SK-N-SH (cell line): ENCODE results near the gene AGO1. TPM values are rescaled to one million over a fixed set of nuclear protein-coding genes. Genes with fewer than 3 reads are reported as not detected.

Experiments used
- CTCF ChIA-PET: fragments of 300-600, 350-600 bp; formaldehyde crosslinking; extraction: SDS; loops from one replicate; lab custom pipeline; 2021; lab: Yijun Ruan, JAX
- POLR2A ChIA-PET: fragments of 350-600 bp; sonication (Branson Sonifier 250); formaldehyde crosslinking; extraction: SDS; loops from one replicate; lab custom pipeline; 2020; ENCODE audit warnings: antibody characterized with exemption, inconsistent platforms; lab: Yijun Ruan, JAX
- DNase-seq: peaks from one replicate; pipeline ENCODE4 v3.0.0; 2012
- H2AFZ ChIP-seq: fragments of 200-600 bp; sonication (generic); 2 replicates; pipeline ENCODE4 v1.8.1; 2016; ENCODE audit warnings: antibody characterized with exemption, mild to moderate bottlenecking, low read depth
- H3F3A ChIP-seq: fragments of 200-600 bp; sonication (generic); replicated peaks from 2 replicates; pipeline ENCODE3; 2016; ENCODE audit warnings: antibody characterized with exemption, mild to moderate bottlenecking; ENCODE audit not compliant: insufficient read depth
- H3K27ac ChIP-seq, 2 experiments: fragments of 200-500 bp in 1 of 2; fragments of 200-600 bp in 1 of 2; sonication (Bioruptor generic) in 1 of 2; sonication (generic), shearing (Covaris generic) in 1 of 2; 2 replicates each; pipeline versions ENCODE4 v1.5.1 to v1.6.1; 2014 to 2016; ENCODE audit warnings: low read depth in 2 of 2, inconsistent platforms in 1 of 2, low read length in 1 of 2, mild to moderate bottlenecking in 1 of 2, mixed read lengths in 1 of 2
- H3K27me3 ChIP-seq: fragments of 200-600 bp; sonication (generic), shearing (Covaris generic); 2 replicates; pipeline ENCODE4 v1.6.1; 2016; ENCODE audit warnings: mixed run types; ENCODE audit not compliant: insufficient read depth
- H3K36me3 ChIP-seq, 2 experiments: fragments of 200-500 bp in 1 of 2; fragments of 200-600 bp in 1 of 2; sonication (Bioruptor generic) in 1 of 2; sonication (generic) in 1 of 2; replicated peaks in 1 of 2; 2 replicates each; pipeline versions ENCODE3 to v1.5.1; 2014 to 2016; ENCODE audit warnings: low read length in 1 of 2, mild to moderate bottlenecking in 1 of 2; ENCODE audit not compliant: insufficient read depth in 2 of 2, control insufficient read depth in 1 of 2
- H3K4me1 ChIP-seq, 2 experiments: fragments of 200-500 bp in 1 of 2; fragments of 200-600 bp in 1 of 2; sonication (Bioruptor generic) in 1 of 2; sonication (generic), shearing (Covaris generic) in 1 of 2; 2 replicates each; pipeline versions ENCODE4 v1.5.1 to v1.6.1; 2014 to 2016; ENCODE audit warnings: low read depth in 1 of 2, low read length in 1 of 2, mixed run types in 1 of 2; ENCODE audit not compliant: insufficient read depth in 2 of 2, control insufficient read depth in 1 of 2
- H3K4me2 ChIP-seq: fragments of 200-600 bp; sonication (generic), shearing (Covaris generic); 2 replicates; pipeline ENCODE4 v1.6.1; 2017; ENCODE audit warnings: mixed run types
- H3K4me3 ChIP-seq, 2 experiments: fragments of 200-500 bp in 1 of 2; fragments of 200-600 bp in 1 of 2; sonication (Bioruptor generic) in 1 of 2; sonication (generic), shearing (Covaris generic) in 1 of 2; 2 replicates each; pipeline versions ENCODE4 v1.5.1 to v1.8.1; 2014 to 2016; ENCODE audit warnings: low read depth in 2 of 2, inconsistent platforms in 1 of 2, low read length in 1 of 2, mild to moderate bottlenecking in 1 of 2, mixed read lengths in 1 of 2, moderate library complexity in 1 of 2
- H3K79me2 ChIP-seq: fragments of 200-600 bp; sonication (generic); 2 replicates; pipeline ENCODE4 v1.8.1; 2017; ENCODE audit warnings: mild to moderate bottlenecking; ENCODE audit not compliant: insufficient read depth
- H3K9ac ChIP-seq: fragments of 200-600 bp; sonication (generic); 2 replicates; pipeline ENCODE4 v1.6.1; 2017; ENCODE audit warnings: mixed run types
- H3K9me2 ChIP-seq: fragments of 200-600 bp; sonication (generic); 2 replicates; pipeline ENCODE4 v1.6.1; 2017; ENCODE audit warnings: mixed run types
- H3K9me3 ChIP-seq: fragments of 200-600 bp; sonication (generic); 2 replicates; pipeline ENCODE4 v1.6.1; 2017; ENCODE audit warnings: mixed run types, mild to moderate bottlenecking, moderate library complexity
- H4K20me1 ChIP-seq: fragments of 200-600 bp; sonication (generic); 2 replicates; pipeline ENCODE4 v1.6.1; 2017; ENCODE audit warnings: mild to moderate bottlenecking, mixed run types; ENCODE audit not compliant: insufficient read depth
- ELF1 ChIP-seq: IDR thresholded peaks from 2 replicates; pipeline ENCODE4 v1.4.0; 2012
- JUND ChIP-seq: IDR thresholded peaks from 2 replicates; pipeline ENCODE4 v1.4.0; 2012
- MEF2A ChIP-seq: IDR thresholded peaks from 2 replicates; pipeline ENCODE4 v1.4.0; 2012; ENCODE audit warnings: low read depth, borderline replicate concordance
- RAD21 ChIP-seq: IDR thresholded peaks from 2 replicates; pipeline ENCODE4 v1.6.1; 2012; ENCODE audit warnings: mild to moderate bottlenecking, low read length
- SIN3A ChIP-seq: IDR thresholded peaks from 2 replicates; pipeline ENCODE4 v1.6.1; 2012; ENCODE audit warnings: low read depth, mild to moderate bottlenecking, low read length, moderate library complexity, borderline replicate concordance
- TCF12 ChIP-seq: IDR thresholded peaks from 2 replicates; pipeline ENCODE4 v1.4.0; 2012
- TEAD4 ChIP-seq: IDR thresholded peaks from 2 replicates; pipeline ENCODE4 v1.4.0; 2012; ENCODE audit warnings: mild to moderate bottlenecking, borderline replicate concordance; ENCODE audit not compliant: insufficient read depth
- polyA plus RNA-seq, 3 experiments: library from polyadenylated mRNA; depleted of rRNA; stranded (reverse); fragments of >200 nt; gene quantifications; 2 replicates each; pipeline ENCODE4 v1.2.3, GENCODE V29; 2012
- TF ChIP-seq, protein P1 (sequence below): IDR thresholded peaks from 2 replicates; pipeline ENCODE4 v1.4.0; 2012; ENCODE audit warnings: low read depth, borderline replicate concordance
- TF ChIP-seq, protein P2 (sequence below): fragments of 200-600 bp; sonication (generic); IDR thresholded peaks from 2 replicates; pipeline ENCODE4 v1.6.1; 2017; ENCODE audit warnings: antibody characterized with exemption, mild to moderate bottlenecking, moderate library complexity
- TF ChIP-seq, protein P3 (sequence below): fragments of 150-350 bp; IDR thresholded peaks from 2 replicates; pipeline ENCODE4 v1.6.1; 2017; ENCODE audit warnings: antibody characterized with exemption, low read length, low read depth, borderline replicate concordance
- TF ChIP-seq, protein P4 (sequence below): IDR thresholded peaks from 2 replicates; pipeline ENCODE4 v1.6.1; 2012; ENCODE audit warnings: mild to moderate bottlenecking, low read depth, low read length, moderate library complexity

The AGO1 gene
- polyA plus RNA-seq, 1 of the 3 experiments (the other 2 are of a cell fraction) = 7.8 TPM

DNA sequence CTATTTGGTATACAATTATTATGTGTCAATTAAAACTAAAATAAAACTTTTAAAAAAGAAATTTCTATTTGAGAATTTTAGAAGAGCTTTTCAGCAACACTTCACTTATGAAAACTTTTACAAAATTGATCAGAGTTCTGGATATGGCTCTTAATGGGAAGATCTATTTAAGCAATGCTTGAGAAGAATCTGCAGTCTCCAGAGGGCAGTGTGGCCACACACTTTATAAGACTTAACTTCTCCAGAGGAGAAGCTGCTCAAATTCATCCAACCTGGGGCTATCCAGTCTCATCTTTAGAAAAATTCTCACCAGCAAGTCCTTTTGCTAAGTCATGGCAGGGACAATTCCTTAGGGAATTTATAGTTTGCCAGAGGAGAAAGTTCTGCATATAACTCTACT lies 25.2 kb upstream of the AGO1 start:
- no peak for DNase-seq
- Histone ChIP-seq H2AFZ (no peak overlapping the region), H3K36me3 (peaks cover 26 to 29% of the 10 kb centered on the region in 2 experiments), H3K9me2 (no peaks in the 10 kb centered on the region), H3K27me3 (no peaks in the 10 kb centered on the region), H3F3A (peaks cover 4% of the 10 kb centered on the region)
- CTCF ChIA-PET = interaction anchor here (1.0 to 3.6 kb wide), 5 partner anchors 9 to 277 kb away, joined by 3 to 22 read pairs (median 5); partner anchors contain the start of gene AGO1
- POLR2A ChIA-PET = no interaction called here
- TF ChIP-seq JUND (no peak), MEF2A (no peak), ELF1 (no peak), TEAD4 (no peak), SIN3A (no peak), RAD21 (peak; percentile 54), TCF12 (no peak)
- TF ChIP-seq, protein P1, sequence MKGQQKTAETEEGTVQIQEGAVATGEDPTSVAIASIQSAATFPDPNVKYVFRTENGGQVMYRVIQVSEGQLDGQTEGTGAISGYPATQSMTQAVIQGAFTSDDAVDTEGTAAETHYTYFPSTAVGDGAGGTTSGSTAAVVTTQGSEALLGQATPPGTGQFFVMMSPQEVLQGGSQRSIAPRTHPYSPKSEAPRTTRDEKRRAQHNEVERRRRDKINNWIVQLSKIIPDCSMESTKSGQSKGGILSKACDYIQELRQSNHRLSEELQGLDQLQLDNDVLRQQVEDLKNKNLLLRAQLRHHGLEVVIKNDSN = no peak
- TF ChIP-seq, protein P2, sequence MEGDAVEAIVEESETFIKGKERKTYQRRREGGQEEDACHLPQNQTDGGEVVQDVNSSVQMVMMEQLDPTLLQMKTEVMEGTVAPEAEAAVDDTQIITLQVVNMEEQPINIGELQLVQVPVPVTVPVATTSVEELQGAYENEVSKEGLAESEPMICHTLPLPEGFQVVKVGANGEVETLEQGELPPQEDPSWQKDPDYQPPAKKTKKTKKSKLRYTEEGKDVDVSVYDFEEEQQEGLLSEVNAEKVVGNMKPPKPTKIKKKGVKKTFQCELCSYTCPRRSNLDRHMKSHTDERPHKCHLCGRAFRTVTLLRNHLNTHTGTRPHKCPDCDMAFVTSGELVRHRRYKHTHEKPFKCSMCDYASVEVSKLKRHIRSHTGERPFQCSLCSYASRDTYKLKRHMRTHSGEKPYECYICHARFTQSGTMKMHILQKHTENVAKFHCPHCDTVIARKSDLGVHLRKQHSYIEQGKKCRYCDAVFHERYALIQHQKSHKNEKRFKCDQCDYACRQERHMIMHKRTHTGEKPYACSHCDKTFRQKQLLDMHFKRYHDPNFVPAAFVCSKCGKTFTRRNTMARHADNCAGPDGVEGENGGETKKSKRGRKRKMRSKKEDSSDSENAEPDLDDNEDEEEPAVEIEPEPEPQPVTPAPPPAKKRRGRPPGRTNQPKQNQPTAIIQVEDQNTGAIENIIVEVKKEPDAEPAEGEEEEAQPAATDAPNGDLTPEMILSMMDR = peak; percentile 32; the same call in 1 of the 2 replicates
- TF ChIP-seq, protein P3, sequence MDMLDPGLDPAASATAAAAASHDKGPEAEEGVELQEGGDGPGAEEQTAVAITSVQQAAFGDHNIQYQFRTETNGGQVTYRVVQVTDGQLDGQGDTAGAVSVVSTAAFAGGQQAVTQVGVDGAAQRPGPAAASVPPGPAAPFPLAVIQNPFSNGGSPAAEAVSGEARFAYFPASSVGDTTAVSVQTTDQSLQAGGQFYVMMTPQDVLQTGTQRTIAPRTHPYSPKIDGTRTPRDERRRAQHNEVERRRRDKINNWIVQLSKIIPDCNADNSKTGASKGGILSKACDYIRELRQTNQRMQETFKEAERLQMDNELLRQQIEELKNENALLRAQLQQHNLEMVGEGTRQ = no peak
- TF ChIP-seq, protein P4, sequence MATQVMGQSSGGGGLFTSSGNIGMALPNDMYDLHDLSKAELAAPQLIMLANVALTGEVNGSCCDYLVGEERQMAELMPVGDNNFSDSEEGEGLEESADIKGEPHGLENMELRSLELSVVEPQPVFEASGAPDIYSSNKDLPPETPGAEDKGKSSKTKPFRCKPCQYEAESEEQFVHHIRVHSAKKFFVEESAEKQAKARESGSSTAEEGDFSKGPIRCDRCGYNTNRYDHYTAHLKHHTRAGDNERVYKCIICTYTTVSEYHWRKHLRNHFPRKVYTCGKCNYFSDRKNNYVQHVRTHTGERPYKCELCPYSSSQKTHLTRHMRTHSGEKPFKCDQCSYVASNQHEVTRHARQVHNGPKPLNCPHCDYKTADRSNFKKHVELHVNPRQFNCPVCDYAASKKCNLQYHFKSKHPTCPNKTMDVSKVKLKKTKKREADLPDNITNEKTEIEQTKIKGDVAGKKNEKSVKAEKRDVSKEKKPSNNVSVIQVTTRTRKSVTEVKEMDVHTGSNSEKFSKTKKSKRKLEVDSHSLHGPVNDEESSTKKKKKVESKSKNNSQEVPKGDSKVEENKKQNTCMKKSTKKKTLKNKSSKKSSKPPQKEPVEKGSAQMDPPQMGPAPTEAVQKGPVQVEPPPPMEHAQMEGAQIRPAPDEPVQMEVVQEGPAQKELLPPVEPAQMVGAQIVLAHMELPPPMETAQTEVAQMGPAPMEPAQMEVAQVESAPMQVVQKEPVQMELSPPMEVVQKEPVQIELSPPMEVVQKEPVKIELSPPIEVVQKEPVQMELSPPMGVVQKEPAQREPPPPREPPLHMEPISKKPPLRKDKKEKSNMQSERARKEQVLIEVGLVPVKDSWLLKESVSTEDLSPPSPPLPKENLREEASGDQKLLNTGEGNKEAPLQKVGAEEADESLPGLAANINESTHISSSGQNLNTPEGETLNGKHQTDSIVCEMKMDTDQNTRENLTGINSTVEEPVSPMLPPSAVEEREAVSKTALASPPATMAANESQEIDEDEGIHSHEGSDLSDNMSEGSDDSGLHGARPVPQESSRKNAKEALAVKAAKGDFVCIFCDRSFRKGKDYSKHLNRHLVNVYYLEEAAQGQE = no peak
- TF ChIP-seq, all 33 proteins: peak for 2
- Histone ChIP-seq H3K4me2 (no peak overlapping the region), H3K4me1 (peaks cover 0 to 11% of the 10 kb centered on the region in 2 experiments; a peak in 2 of 4 replicates), H3K27ac (no peak overlapping the region), H3K4me3 (no peak overlapping the region), H3K79me2 (no peaks in the 10 kb centered on the region), H3K9ac (no peak overlapping the region), H4K20me1 (no peaks in the 10 kb centered on the region), H3K9me3 (no peaks in the 10 kb centered on the region)
